Caco-2 (cell line): ENCODE data around the gene FEZ2. TPM values are rescaled to one million over a fixed set of nuclear protein-coding genes. Genes with fewer than 3 reads are reported as not detected.

ENCODE experiments used
- BruUV-seq: library from RNA; stranded (reverse); fragments of 400-500 nt; replicated peaks from 2 replicates; lab custom pipeline; 2021; lab: Mats Ljungman, UMichigan
- CTCF ChIA-PET: fragments of 300-600 bp; sonication (Branson Sonifier 250); formaldehyde crosslinking; loops from one replicate; lab custom pipeline; 2022; ENCODE audit warnings: antibody characterized with exemption; lab: Charles Lee
- POLR2A ChIA-PET: fragments of 300-600 bp; sonication (Branson Sonifier 250); formaldehyde crosslinking; loops from one replicate; lab custom pipeline; 2022; ENCODE audit warnings: antibody characterized with exemption; lab: Charles Lee
- DNase-seq, 2 experiments: peaks; one replicate each; pipeline versions ENCODE4 v3.0.0 to v3.0.0-alpha.2; 2020 to 2022
- H3K27me3 ChIP-seq: replicated peaks from 2 replicates; pipeline ENCODE4 v1.6.0; 2011; ENCODE audit warnings: low read length; ENCODE audit not compliant: control insufficient read depth, insufficient read depth
- H3K36me3 ChIP-seq: 2 replicates; pipeline ENCODE4 v1.5.1; 2011; ENCODE audit warnings: low read length; ENCODE audit not compliant: control insufficient read depth, insufficient read depth
- H3K4me1 ChIP-seq: fragments of 250-450 bp; sonication (Bioruptor Pico); 2 replicates; pipeline ENCODE4 v1.5.1; 2020; ENCODE audit warnings: mild to moderate bottlenecking
- H3K4me3 ChIP-seq: 2 replicates; pipeline ENCODE4 v1.5.1; 2011; ENCODE audit warnings: low read depth, mild to moderate bottlenecking, control low read depth, low read length
- H3K9me3 ChIP-seq: fragments of 250-450 bp; sonication (Bioruptor Pico); 2 replicates; pipeline ENCODE4 v1.5.1; 2020; ENCODE audit warnings: mild to moderate bottlenecking, moderate library complexity
- H3K27ac Mint-ChIP-seq: one replicate; pipeline ENCODE4 v1.8.0; 2022; ENCODE audit warnings: mixed read lengths; ENCODE audit not compliant: unreplicated experiment
- H3K27me3 Mint-ChIP-seq: one replicate; pipeline ENCODE4 v1.8.0; 2022; ENCODE audit warnings: mixed read lengths; ENCODE audit not compliant: insufficient read depth, unreplicated experiment
- H3K36me3 Mint-ChIP-seq: one replicate; pipeline ENCODE4 v1.8.0; 2022; ENCODE audit warnings: mild to moderate bottlenecking, mixed read lengths; ENCODE audit not compliant: insufficient read depth, unreplicated experiment
- H3K4me1 Mint-ChIP-seq: one replicate; pipeline ENCODE4 v1.8.0; 2022; ENCODE audit warnings: low read depth, mixed read lengths; ENCODE audit not compliant: unreplicated experiment
- H3K4me3 Mint-ChIP-seq: one replicate; pipeline ENCODE4 v1.8.0; 2022; ENCODE audit warnings: mild to moderate bottlenecking, moderate library complexity, mixed read lengths; ENCODE audit not compliant: unreplicated experiment
- H3K9me3 Mint-ChIP-seq: one replicate; pipeline ENCODE4 v1.8.0; 2022; ENCODE audit warnings: mixed read lengths; ENCODE audit not compliant: unreplicated experiment
- intact Hi-C: fragments of 100-400 bp; cut with micrococcal nuclease; formaldehyde crosslinking; loops from one replicate; pipeline ENCODE4 v1.10.0; 2022; ENCODE audit not compliant: unreplicated experiment
- total RNA-seq: library from RNA; stranded (reverse); gene quantifications from 2 replicates; pipeline ENCODE4 v1.2.3, GENCODE V29; 2022
- TF ChIP-seq, protein P1 (sequence below), 2 experiments: fragments of 200-600 bp in 1 of 2; IDR thresholded peaks; 1 replicate in 1 of 2; 2 replicates in 1 of 2; pipeline versions ENCODE4 v1.5.1 to v1.8.0; 2011 to 2022; ENCODE audit warnings: antibody characterized with exemption in 1 of 2, control low read depth in 1 of 2, inconsistent platforms in 1 of 2, low read depth in 1 of 2, low read length in 1 of 2, mild to moderate bottlenecking in 1 of 2, moderate library complexity in 1 of 2; ENCODE audit not compliant: insufficient read depth in 1 of 2, severe bottlenecking in 1 of 2, unreplicated experiment in 1 of 2

FEZ2 gene
- total RNA-seq, 1 experiment from 2014 or later, result 55.8 TPM

DNA sequence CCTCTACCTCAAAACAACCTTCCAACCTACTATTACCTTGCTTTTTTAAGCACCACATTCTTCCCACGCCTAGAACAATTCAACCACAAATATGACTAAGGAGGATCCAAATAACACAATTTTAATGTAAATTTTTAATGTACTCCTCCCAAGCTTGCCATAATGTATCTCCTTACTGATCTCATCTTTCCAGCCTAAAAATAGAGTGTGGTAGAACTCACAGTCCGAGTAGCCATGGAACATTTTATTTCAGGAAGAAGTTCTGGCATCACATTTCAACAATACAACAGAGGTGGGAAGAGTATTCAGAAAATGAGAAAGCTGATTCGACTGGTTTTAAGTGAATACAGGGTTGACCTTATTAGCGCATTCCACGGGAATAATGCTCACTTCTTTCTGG, 15.4 kb downstream of the FEZ2 start:
- Histone ChIP-seq H3K4me1 (no peaks in the 10 kb centered on the region), H3K9me3 (no peaks in the 10 kb centered on the region), H3K4me3 (no peak overlapping the region), H3K36me3 (peaks cover 3% of the 10 kb centered on the region), H3K27me3 (no peaks in the 10 kb centered on the region)
- peaks cover 89% of the 10 kb centered on the region for H3K36me3 Mint-ChIP-seq
- no peak overlapping the region for H3K4me3 Mint-ChIP-seq
- H3K9me3 Mint-ChIP-seq, result no peaks in the 10 kb centered on the region
- no peak overlapping the region for H3K27ac Mint-ChIP-seq
- POLR2A ChIA-PET, result no interaction called here
- H3K27me3 Mint-ChIP-seq, result no peaks in the 10 kb centered on the region
- no TSS peak for BruUV-seq
- CTCF ChIA-PET, result no interaction called here
- H3K4me1 Mint-ChIP-seq, result no peaks in the 10 kb centered on the region
- TF ChIP-seq, protein P1, sequence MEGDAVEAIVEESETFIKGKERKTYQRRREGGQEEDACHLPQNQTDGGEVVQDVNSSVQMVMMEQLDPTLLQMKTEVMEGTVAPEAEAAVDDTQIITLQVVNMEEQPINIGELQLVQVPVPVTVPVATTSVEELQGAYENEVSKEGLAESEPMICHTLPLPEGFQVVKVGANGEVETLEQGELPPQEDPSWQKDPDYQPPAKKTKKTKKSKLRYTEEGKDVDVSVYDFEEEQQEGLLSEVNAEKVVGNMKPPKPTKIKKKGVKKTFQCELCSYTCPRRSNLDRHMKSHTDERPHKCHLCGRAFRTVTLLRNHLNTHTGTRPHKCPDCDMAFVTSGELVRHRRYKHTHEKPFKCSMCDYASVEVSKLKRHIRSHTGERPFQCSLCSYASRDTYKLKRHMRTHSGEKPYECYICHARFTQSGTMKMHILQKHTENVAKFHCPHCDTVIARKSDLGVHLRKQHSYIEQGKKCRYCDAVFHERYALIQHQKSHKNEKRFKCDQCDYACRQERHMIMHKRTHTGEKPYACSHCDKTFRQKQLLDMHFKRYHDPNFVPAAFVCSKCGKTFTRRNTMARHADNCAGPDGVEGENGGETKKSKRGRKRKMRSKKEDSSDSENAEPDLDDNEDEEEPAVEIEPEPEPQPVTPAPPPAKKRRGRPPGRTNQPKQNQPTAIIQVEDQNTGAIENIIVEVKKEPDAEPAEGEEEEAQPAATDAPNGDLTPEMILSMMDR (IDR thresholded peaks at IDR 0.05; ENCODE audit: insufficient read depth in 1 of 2, low read depth in 1 of 2, low read length in 1 of 2, severe bottlenecking in 1 of 2, unreplicated experiment in 1 of 2), result no peak
- intact Hi-C loops, result no loop called here
- no peak for DNase-seq

DNA sequence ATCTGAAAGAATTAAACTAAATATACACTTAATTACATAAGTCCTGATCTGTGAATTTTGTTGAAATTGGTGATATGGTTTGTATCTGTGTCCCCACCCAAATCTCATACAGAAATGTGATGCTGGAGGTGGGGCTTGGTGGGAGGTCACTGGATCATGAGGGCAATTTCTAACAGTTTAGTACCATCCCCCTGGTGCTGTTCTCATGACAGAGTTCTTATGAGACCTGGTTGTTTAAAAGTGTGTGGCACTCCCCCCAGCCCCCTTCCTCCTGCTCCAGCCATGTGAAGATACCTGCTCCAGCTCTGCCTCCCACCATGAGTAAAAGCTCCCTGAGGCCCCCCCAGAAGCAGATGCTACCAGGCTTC, 18.7 kb downstream of the FEZ2 start:
- H3K36me3 ChIP-seq, result peaks cover 4% of the 10 kb centered on the region
- CTCF ChIA-PET, result no interaction called here
- no peaks in the 10 kb centered on the region for H3K9me3 Mint-ChIP-seq
- intact Hi-C loops, result no loop called here
- POLR2A ChIA-PET, result no interaction called here
- TF ChIP-seq, protein P1 (IDR thresholded peaks at IDR 0.05; ENCODE audit: insufficient read depth in 1 of 2, low read depth in 1 of 2, low read length in 1 of 2, severe bottlenecking in 1 of 2, unreplicated experiment in 1 of 2), result no peak
- H3K27me3 Mint-ChIP-seq, result no peaks in the 10 kb centered on the region
- no peaks in the 10 kb centered on the region for H3K9me3 ChIP-seq
- no TSS peak for BruUV-seq
- H3K27ac Mint-ChIP-seq, result peak overlapping the region; percentile 26
- no peaks in the 10 kb centered on the region for H3K4me1 ChIP-seq
- no peak overlapping the region for H3K4me3 ChIP-seq
- no peak for DNase-seq
- H3K4me1 Mint-ChIP-seq, result no peaks in the 10 kb centered on the region
- no peak overlapping the region for H3K4me3 Mint-ChIP-seq
- no peaks in the 10 kb centered on the region for H3K27me3 ChIP-seq
- peaks cover 90% of the 10 kb centered on the region for H3K36me3 Mint-ChIP-seq

DNA sequence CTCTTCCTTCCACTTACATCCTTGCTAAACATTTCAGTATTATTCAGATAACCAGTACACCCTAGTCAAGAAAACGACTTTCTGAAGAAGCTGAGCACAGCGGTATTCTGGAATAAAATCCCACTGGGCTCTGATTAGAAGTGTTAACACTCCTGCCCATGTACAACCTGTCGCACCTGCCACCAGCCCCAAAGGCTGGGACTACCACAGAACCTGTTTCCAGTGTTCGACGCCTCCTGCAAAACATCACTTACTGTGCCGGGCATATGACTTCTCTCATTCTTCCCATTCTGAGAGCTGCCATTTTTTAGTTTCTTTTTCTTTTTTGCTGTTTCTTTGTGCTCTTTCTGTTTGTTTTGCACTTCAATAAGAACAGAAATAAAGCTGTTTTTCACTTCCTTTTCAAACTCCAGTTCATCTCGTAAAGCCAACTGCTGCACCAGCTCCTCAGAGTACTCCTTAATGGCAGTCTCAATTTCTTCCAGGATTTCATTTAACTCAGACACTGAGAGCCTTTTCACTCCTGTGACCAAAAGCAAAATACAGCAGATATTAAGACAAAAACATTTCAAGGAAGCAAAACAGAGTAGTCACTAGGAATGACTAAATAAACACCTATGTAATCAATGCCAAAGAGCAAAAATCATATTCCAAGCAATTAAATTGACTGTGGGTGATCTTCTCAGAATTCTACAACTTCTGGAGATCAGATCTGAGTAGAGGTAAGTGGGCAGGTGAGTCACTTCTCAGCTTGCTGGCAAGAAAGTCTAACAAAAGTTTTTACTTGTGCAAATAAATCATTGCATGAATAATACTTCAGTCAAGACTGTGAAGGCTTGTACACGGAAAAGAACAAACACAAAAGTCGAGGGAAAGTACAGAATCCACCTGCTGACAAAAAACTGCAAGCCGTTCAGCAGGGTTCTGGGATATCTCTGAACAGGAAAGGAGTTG, 19.3 kb downstream of the FEZ2 start:
- Histone ChIP-seq H3K27me3 (no peaks in the 10 kb centered on the region), H3K36me3 (peaks cover 4% of the 10 kb centered on the region), H3K9me3 (no peaks in the 10 kb centered on the region), H3K4me3 (no peak overlapping the region), H3K4me1 (no peaks in the 10 kb centered on the region)
- BruUV-seq, result no TSS peak
- Mint-ChIP-seq H3K9me3 (no peaks in the 10 kb centered on the region), H3K27ac (peak overlapping the region; percentile 26), H3K36me3 (peaks cover 90% of the 10 kb centered on the region), H3K4me1 (no peaks in the 10 kb centered on the region), H3K4me3 (no peak overlapping the region), H3K27me3 (no peaks in the 10 kb centered on the region)
- CTCF ChIA-PET, result no interaction called here
- TF ChIP-seq, protein P1 (IDR thresholded peaks at IDR 0.05; ENCODE audit: insufficient read depth in 1 of 2, low read depth in 1 of 2, low read length in 1 of 2, severe bottlenecking in 1 of 2, unreplicated experiment in 1 of 2), result no peak
- no peak for DNase-seq
- intact Hi-C loops, result no loop called here
- POLR2A ChIA-PET, result no interaction called here
